Peyer's patch (tissue), 4 donors: ENCODE measurements around the gene VWA5A.

Source experiments
- POLR2A ChIP-seq, 2 donors: fragments of 450-650 bp; IDR thresholded peaks; one replicate each; pipeline ENCODE4 v1.5.1; 2017; ENCODE audit warnings: antibody characterized with exemption in 2 of 2, mild to moderate bottlenecking in 2 of 2, moderate library complexity in 2 of 2
- TF ChIP-seq, protein P1 (sequence below), 6 experiments: fragments of 450-650 bp in 4 of 6; fragments of 200-600 bp in 2 of 6; sonication (generic) in 1 of 6; IDR thresholded peaks; one replicate each; pipeline ENCODE4 v1.5.1; 2017 to 2019; ENCODE audit warnings: antibody characterized with exemption in 6 of 6, mild to moderate bottlenecking in 3 of 6, moderate library complexity in 1 of 6

DNA sequence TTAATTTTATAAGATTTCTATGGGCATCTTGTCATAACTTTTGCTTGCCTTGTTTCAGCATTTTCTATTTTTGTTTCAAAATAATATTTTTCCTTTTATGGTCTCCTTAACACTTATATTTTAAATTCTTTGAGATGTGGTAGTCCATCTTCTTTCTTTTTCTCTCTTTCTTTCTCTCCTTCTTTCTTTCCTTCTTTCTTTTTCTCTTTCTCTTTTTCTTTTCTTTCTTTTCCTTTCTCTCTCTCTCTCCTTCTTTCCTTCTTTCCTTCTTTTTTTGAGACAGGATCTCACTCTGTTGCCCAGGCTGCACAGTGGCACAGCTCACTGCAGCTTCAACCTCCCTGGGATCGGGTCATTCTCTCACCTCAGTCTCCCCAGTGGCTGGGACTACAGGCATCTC is 38.0 kb upstream of the VWA5A start:
- TF ChIP-seq, protein P1, sequence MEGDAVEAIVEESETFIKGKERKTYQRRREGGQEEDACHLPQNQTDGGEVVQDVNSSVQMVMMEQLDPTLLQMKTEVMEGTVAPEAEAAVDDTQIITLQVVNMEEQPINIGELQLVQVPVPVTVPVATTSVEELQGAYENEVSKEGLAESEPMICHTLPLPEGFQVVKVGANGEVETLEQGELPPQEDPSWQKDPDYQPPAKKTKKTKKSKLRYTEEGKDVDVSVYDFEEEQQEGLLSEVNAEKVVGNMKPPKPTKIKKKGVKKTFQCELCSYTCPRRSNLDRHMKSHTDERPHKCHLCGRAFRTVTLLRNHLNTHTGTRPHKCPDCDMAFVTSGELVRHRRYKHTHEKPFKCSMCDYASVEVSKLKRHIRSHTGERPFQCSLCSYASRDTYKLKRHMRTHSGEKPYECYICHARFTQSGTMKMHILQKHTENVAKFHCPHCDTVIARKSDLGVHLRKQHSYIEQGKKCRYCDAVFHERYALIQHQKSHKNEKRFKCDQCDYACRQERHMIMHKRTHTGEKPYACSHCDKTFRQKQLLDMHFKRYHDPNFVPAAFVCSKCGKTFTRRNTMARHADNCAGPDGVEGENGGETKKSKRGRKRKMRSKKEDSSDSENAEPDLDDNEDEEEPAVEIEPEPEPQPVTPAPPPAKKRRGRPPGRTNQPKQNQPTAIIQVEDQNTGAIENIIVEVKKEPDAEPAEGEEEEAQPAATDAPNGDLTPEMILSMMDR (IDR thresholded peaks at IDR 0.05): no peak
- TF ChIP-seq POLR2A (IDR thresholded peaks at IDR 0.05): no peak
